PFSK-1 (cell line): ENCODE measurements around the gene GFOD2.

Source experiments
- FOXP2 ChIP-seq: optimal IDR thresholded peaks from 2 replicates; pipeline ENCODE3; 2011; ENCODE audit warnings: borderline replicate concordance, control low read depth, inconsistent platforms; ENCODE audit not compliant: insufficient read depth; ENCODE audit errors: extremely low read length, extremely low read depth
- POLR2AphosphoS5 ChIP-seq: IDR thresholded peaks from 2 replicates; pipeline ENCODE4 v1.6.1; 2012; ENCODE audit warnings: low read depth, mild to moderate bottlenecking, control low read depth, low read length, moderate library complexity
- REST ChIP-seq, 2 experiments: IDR thresholded peaks; 2 replicates each; pipeline versions ENCODE4 v1.6.1 to v1.8.0; 2011 to 2012; ENCODE audit warnings: low read depth in 2 of 2, low read length in 2 of 2, control low read depth in 1 of 2, inconsistent platforms in 1 of 2, mild to moderate bottlenecking in 1 of 2, moderate library complexity in 1 of 2; ENCODE audit not compliant: insufficient read depth in 1 of 2
- SIN3A ChIP-seq: IDR thresholded peaks from 2 replicates; pipeline ENCODE4 v1.6.1; 2012; ENCODE audit warnings: mild to moderate bottlenecking, low read length, moderate library complexity, borderline replicate concordance; ENCODE audit not compliant: insufficient read depth

- TF ChIP-seq REST (IDR thresholded peaks at IDR 0.05; ENCODE audit: insufficient read depth in 1 of 2, low read depth in 2 of 2, low read length in 2 of 2): no peak
- no peak for TF ChIP-seq POLR2AphosphoS5
- TF ChIP-seq SIN3A: no peak
- no peak for TF ChIP-seq FOXP2
Measured at GRCh38 chr16:67766291-67766690, 47.2 kb upstream of the GFOD2 start.
